Measurements from ENCODE around the gene SEL1L. TPM values are rescaled to one million over a fixed set of nuclear protein-coding genes. Genes with fewer than 3 reads are reported as not detected.

The SEL1L gene
- total and polyA plus RNA-seq, 2 experiments from 2014 or later = 20.6 to 22.6 TPM

GRCh38 chr14:81458352-81458751 lies 75.3 kb downstream of the SEL1L start:
- no peaks in the 10 kb centered on the region for H3K27me3 Mint-ChIP-seq (ENCODE audit: insufficient read depth, low read depth, poor library complexity)
- TF ChIP-seq ZNF114 (CRISPR knock-in tag; IDR thresholded peaks at IDR 0.05) (no peak), NANOG (IDR thresholded peaks at IDR 0.05; ENCODE audit: borderline replicate concordance) (no peak)
- Histone ChIP-seq H3K27me3 (ENCODE audit: insufficient read depth) (no peaks in the 10 kb centered on the region), H3K4me3 (no peak overlapping the region), H3K79me2 (replicated peaks; ENCODE audit: insufficient read depth) (no peaks in the 10 kb centered on the region), H3K36me3 (ENCODE audit: insufficient read depth) (no peaks in the 10 kb centered on the region), H4K20me1 (replicated peaks; ENCODE audit: insufficient read depth) (no peaks in the 10 kb centered on the region), H3K4me2 (no peak overlapping the region), H3K9me2 (ENCODE audit: insufficient read depth) (no peaks in the 10 kb centered on the region), H2AFZ (no peak overlapping the region), H3K27ac (ENCODE audit: low read depth) (no peak overlapping the region), H3F3A (replicated peaks; ENCODE audit: low read depth) (no peaks in the 10 kb centered on the region), H3K4me1 (ENCODE audit: insufficient read depth) (no peaks in the 10 kb centered on the region)
- peaks cover 5% of the 10 kb centered on the region for H3K9me3 Mint-ChIP-seq
- no peaks in the 10 kb centered on the region for H3K4me1 Mint-ChIP-seq
- no peak overlapping the region for H3K4me3 Mint-ChIP-seq
- H3K36me3 Mint-ChIP-seq (ENCODE audit: low read depth) = 0 out of 3 replicates have a peak, but pooled peaks cover 2% of the 10 kb centered on the region
- H3K27ac Mint-ChIP-seq = no peak overlapping the region
- no peak for DNase-seq (ENCODE audit: low spot score)
- no peak for ATAC-seq

GRCh38 chr14:81455390-81455789 lies 78.3 kb downstream of the SEL1L start:
- H3K4me1 ChIP-seq (ENCODE audit: insufficient read depth) = 0 out of 2 replicates have a peak, but pooled peaks cover 3% of the 10 kb centered on the region
- Mint-ChIP-seq H3K4me1 (peaks cover 12% of the 10 kb centered on the region), H3K27me3 (ENCODE audit: insufficient read depth, low read depth, poor library complexity) (peaks cover 4% of the 10 kb centered on the region), H3K4me3 (no peak overlapping the region), H3K9me3 (no peaks in the 10 kb centered on the region; the same call in 1 of the 3 replicates), H3K36me3 (ENCODE audit: low read depth) (no peaks in the 10 kb centered on the region), H3K27ac (no peak overlapping the region)
- 0 out of 2 replicates have a peak, but pooled peaks cover 2% of the 10 kb centered on the region for H3F3A ChIP-seq (replicated peaks; ENCODE audit: low read depth)
- H3K79me2 ChIP-seq (replicated peaks; ENCODE audit: insufficient read depth) = no peaks in the 10 kb centered on the region
- H3K4me3 ChIP-seq = no peak overlapping the region
- H4K20me1 ChIP-seq (replicated peaks; ENCODE audit: insufficient read depth) = no peaks in the 10 kb centered on the region
- DNase-seq (ENCODE audit: low spot score) = no peak
- no peak for ATAC-seq
- no peak overlapping the region for H3K4me2 ChIP-seq
- no peak overlapping the region for H2AFZ ChIP-seq
- no peaks in the 10 kb centered on the region for H3K9me2 ChIP-seq (ENCODE audit: insufficient read depth)
- H3K27ac ChIP-seq (ENCODE audit: low read depth) = no peak overlapping the region
- H3K36me3 ChIP-seq (ENCODE audit: insufficient read depth) = no peaks in the 10 kb centered on the region
- H3K27me3 ChIP-seq (ENCODE audit: insufficient read depth) = no peaks in the 10 kb centered on the region
- TF ChIP-seq EZH2 (IDR thresholded peaks at IDR 0.05; ENCODE audit: low read depth, unreplicated experiment) (no peak), ZNF114 (CRISPR knock-in tag; IDR thresholded peaks at IDR 0.05) (no peak), CREB1 (CRISPR knock-in tag; IDR thresholded peaks at IDR 0.05; ENCODE audit: low read depth) (no peak), ETS1 (IDR thresholded peaks at IDR 0.05) (no peak), REST (IDR thresholded peaks at IDR 0.05; ENCODE audit: unreplicated experiment) (no peak), CTCF (conservative IDR thresholded peaks at IDR 0.05; ENCODE audit: low read depth in 2 of 2) (no peak), NANOG (IDR thresholded peaks at IDR 0.05; ENCODE audit: borderline replicate concordance) (no peak), EZH2phosphoT487 (IDR thresholded peaks at IDR 0.05; ENCODE audit: unreplicated experiment) (no peak), STAT1 (IDR thresholded peaks at IDR 0.05; ENCODE audit: unreplicated experiment) (no peak), JUNB (IDR thresholded peaks at IDR 0.05; ENCODE audit: unreplicated experiment) (no peak)
